NCI-H2196 (cell line): ENCODE measurements around the gene DYNC1I1.

Source experiments
- DNase-seq: peaks from one replicate; lab custom pipeline; 2025; ENCODE audit not compliant: unreplicated experiment; lab: John Stamatoyannopoulos, UW

DYNC1I1 gene

DNA sequence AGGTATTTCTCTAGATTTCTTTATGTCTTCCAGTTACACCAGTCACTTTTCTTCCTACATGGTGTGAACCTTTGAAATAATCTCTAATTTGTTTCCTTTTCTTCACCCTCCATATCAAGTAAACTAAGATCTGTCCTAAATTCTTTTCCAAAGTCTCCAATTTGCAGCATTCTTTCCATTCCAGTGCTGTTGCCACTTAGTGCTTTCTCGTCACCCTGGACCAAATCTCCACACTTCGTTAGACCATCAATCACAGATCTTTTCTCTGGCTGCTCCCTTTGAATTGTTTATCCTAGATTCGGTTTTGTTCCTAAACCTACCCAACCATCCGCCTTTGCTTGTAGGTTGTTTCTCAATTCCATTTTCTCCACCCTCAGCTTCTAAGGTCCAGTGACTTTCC lies 74.7 kb downstream of the DYNC1I1 start:
- DNase-seq = no peak

DNA sequence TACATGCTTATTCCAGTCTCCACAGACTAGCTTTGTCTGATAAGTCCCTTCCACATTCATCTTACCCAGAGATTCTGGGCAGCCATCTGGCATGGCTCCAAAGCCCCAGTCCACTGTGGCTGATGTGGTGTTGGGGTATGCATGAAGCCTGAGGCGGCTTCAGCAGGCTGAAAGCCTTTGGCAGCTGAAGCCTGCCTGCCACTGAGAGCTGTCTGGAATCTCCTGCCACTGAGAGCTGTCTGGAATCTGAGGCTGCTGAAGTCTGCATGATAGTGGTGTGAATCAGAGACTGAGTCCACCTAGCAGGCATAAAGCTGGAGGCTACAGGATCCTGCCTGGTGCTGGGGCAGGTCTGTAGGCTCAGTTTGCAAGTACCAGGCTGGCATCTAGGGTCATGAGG lies 87.1 kb downstream of the DYNC1I1 start:
- DNase-seq = no peak

DNA sequence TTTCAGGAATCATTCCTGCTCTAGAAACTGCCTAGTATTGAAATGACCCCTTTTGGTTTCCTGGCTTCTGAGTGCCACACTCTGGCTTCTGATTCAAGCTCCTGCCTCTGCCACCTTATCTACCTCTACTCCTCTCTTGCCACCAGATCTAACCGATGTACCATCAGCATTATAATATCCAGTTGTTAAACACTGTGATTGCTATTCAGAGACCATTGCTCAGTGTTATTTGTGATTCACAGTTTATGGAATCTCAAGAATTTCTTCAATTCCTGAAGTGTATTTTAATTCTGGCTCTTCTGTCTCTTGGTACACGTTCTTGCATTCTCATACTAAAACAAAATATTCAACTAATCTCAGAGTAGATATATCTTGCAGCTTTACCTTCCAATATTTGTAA lies 88.7 kb downstream of the DYNC1I1 start:
- no peak for DNase-seq

DNA sequence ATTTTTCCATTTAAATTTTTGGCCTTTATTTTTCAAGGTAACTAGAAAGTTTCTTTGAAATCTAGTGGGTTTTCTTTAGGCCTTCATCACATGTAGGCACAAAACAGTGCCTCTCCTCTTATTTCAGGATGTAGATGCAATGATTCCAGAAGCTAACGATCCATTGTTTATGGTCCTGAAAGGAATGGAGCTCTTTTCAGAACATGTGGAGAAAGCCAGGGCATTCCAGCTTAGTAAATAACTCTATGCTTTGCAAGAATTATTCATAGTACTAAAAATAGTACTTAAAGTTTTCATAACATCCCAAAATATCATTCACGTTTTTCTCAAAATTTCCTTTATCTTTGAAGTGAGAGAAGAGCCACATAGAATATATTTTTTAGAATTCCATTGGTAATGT lies 91.3 kb downstream of the DYNC1I1 start:
- DNase-seq = no peak

DNA sequence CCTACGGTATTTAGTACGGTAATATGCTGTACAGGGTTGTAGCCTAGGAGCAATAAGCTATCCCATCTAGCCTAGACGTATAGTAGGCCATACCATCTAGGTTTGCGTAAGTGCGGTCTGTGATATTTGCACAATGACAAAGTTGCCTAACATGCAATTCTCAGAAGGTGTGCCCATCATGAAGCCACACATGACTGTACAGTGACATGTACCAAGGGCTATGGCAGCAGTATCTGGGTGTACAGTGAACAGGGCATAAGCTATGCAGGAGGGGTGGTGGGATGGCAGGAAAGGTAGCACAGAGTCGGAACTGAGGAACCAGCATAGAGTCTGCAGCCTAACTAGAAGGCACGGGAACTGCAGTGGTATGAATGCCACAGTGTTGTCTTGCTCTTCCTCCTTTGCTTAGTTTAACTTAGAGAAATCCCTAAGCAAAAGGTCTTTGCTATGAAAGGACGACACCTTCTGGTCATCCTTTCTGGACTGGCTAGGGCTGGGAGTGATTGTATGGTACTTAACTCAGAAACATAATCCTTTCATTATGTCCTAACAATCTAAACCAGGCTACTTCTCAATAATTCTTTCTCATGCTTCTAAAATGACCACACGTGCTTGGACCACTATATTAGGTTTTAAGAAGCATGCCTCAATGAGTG lies 93.5 kb downstream of the DYNC1I1 start:
- no peak for DNase-seq

DNA sequence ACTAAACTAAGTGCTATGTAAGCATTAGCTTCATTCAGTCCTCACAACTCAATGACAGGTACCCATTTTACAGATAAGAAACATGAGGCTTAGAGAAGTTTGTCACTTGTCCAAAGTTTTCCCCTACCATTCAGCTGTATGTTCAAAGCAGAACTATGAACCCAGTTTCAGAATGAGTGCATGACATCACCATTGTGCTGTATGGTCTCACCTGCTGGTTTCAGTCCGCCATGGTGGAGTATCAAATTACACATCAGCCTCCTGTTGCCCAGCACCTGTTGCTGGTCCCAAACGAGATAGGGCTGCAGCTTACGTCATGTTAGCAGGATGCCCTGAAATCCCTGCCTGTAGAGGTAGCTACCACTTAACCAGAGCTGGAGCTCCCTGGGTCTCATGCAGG lies 95.0 kb downstream of the DYNC1I1 start:
- peak; percentile 60 for DNase-seq

DNA sequence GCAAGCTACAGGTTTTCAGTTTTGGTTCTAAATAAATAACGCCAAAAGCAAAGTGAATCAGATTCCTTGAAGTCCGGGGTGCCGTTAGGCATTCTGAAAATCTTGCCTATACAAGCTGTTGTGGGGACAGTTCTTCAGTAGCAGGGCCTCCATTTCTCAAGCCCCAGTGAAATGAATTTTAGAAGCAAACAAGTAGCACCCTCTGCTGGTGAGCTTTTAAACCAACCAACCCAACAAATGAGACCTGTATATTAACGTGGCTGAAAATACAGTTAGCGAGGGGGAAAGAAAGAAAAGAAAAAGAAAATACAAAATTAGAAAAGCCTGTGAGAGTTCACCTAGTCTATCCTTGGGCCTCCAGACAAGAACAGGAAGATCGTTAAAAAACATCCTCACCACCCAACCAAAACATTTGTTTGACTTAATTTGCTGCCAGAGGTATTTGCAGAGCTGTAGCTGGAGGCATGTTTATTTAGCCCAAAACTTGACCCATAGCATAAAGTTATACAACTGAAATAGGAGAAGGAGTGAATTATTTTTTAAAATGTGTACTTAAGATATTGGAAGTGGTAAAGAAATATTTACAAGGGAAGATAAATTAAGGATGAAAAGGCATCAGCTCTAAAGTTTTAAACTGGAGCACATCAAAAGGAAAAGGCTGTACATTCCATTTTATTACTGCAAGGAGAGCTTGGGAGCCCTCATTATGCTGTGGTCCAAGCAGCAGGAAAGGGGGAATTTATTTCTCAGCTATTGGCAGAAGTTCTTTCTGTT lies 98.9 kb downstream of the DYNC1I1 start:
- DNase-seq = peak; percentile 69

DNA sequence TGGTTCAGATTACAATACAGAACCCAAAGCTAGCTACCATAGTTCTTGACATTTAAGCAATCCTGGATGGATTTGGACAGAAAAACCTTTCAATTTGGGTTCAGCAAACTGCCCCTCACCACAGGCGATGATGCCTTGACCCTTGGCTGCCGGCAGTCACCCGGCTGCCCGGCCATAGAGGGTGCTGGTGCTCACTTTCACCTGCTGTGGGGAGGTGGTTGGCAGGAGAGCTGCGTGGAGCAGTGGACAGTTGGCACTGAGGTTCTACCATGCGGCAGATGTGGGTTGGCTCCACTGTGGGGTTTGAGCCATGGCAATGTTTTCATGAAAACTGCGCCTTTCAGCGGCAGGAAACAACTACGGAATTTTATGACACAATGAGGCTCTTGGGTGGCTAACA lies 99.5 kb downstream of the DYNC1I1 start:
- no peak for DNase-seq

DNA sequence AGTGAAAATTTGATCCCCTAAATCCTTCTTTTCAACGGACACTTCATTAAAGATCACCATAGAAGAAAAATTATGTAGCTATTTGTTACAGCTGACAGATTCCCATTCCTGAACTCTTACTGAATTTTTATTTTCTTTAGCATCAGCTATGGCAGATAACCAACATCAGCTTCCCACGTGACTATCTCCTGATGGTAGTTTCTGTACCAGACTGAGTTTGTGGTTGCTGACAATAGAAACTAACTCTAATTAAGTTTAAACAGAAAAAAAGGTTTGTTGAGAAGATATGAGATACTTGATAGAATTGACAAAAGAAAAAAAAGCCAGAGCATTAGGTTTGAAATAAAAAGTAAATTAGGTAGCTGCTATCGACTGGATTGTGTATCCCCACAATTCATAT lies 101.8 kb downstream of the DYNC1I1 start:
- DNase-seq = no peak

DNA sequence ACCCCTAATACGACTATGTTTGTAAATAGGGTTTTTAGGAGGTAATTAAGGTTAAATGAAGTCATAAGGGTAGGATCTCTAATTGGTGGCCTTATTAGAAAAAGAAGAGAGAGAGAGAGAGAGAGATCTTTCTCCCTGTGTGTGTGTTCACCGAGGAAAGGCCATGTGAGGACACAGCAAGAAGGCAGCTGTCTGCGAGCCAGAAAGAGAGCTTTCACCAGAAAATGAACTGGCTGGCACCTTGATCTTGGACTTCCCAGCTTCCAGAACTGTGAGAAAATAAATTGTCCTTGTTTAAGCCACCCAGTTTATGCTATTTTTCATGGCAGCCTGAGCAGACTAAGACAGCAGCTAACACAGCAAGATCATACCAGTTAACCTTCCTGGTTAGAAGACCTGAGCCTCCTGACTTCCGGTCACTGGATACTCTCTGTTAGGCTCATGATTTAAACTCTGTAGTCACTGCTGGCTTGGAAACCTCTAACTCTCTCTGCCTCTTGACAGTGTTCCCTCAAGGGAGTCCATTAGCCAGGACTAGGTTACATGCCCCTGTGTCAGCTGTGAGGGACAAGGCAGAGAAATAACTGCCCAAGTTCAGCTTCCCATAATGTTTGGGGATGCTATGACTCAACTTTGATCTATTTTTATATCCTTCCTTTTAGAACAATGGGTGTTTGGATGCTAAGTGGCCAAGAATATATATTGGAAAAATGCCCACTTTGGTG lies 102.3 kb downstream of the DYNC1I1 start:
- no peak for DNase-seq

DNA sequence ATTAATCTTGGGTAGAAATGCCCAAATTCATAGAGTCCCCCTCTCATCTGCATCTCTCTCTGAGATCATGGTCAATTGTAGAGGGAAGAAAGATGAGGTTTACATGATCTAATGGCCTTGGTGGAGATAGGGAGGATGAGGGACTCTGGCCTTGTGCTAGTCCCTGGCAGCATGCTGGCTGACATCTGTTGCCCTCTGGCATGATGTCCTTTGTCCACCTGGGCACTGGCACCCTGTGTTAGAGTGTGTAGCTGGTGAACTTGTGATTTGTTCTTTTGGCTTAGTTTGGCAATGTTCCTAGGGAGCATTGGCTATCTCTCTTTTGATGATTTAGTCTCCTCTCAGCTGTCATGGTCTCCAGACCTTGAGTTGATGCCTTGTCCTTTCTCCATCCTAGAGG lies 103.2 kb downstream of the DYNC1I1 start:
- no peak for DNase-seq

DNA sequence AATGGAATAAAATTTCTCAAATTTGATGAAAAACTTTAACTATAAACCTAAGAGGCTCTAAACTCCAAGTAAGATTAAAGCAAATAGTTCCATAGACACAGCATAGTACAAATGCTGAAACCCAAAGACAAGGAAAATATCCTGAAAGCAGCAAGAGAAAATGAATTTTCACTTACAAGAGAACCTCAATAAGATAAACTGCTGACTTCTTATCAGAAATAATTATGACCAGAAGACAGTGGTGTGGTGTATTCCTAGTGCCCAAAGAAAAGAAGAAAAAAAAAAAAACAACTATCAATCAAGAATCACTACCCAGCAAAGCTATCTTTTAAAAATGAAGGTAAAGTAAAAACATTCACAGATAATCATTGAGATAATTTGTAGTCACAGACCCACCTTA lies 106.3 kb downstream of the DYNC1I1 start:
- DNase-seq = no peak

DNA sequence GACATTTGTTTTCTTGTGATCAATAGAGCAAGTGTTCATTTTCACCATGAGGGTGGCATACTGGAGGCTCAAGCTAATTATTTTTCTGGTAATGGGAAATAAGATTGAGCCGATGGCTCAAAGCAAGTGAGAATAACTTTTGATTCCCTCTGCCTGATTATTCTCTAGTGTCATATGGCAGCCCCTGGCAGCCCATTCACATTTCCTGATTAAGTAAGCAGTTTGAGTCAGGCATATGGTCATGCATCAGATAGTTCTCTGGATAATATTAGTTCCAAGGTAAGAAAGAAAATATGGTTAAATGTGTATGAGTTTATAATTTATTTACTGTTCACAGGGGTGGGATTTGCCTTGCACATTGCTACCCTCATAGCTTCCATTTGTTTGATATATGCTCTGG lies 109.2 kb downstream of the DYNC1I1 start:
- DNase-seq = no peak

DNA sequence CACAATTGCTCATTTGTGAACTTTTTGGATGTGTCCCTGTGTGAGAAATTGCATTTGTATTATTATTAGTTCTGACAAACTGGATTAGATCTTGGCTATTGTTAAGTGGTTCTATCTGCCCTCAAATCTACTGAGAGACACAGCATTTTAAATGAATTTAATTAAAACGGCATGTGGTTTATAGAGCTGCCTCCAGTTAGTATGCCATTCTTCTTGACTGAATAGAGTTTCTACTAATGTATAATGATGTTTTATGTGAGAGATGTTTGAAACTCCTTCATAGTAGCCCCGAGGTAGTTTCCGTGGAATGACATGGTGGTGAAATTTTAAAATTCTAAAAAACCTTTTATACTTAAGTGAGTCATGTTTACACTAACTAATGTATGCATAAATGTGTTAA lies 110.9 kb downstream of the DYNC1I1 start:
- no peak for DNase-seq

DNA sequence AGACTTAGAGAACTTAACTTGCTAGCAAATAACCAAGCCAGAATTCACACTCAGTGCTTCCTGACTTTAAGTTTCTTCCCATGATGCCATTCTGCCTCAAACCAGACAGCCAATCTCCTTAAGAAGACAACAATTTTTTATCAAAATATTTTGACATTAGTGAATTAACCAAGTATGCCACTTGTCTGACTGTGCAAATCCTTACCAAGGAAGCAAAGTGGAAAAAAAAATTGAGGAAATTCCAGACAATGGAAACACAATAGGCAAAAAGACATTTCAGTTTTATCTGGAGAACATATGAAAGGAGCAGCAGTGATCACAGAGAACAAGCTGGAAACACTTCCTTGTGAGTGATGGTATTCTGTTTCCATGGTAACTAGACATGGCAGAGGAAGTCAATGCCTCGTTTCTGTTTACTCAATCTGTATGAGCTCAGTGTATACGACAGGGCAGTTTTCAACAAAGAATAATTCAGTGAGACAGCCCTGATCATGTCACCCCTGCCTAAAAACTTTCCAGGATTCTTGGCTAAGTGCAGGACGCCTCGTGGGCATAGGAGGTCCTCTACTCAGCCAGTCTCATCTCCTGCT lies 114.2 kb downstream of the DYNC1I1 start:
- DNase-seq = peak; percentile 76

DNA sequence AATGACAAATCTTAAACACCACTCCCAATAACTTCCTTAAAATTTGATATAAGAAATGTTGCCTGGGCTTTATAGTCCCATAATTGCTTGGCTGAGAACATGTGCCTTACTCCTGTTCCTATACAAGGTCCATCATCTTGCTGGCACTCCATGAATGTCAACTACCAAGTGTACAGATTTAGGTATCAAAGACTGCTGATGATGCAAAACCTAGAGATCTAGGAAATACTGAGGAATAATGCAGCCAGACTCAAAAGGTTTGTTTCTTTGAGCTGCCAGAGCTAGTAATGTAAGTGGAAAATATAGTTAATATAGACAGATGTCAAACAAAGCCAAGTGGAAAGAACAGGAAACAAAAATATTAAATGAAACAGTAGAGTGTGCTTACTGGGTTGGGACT lies 121.1 kb downstream of the DYNC1I1 start:
- no peak for DNase-seq

DNA sequence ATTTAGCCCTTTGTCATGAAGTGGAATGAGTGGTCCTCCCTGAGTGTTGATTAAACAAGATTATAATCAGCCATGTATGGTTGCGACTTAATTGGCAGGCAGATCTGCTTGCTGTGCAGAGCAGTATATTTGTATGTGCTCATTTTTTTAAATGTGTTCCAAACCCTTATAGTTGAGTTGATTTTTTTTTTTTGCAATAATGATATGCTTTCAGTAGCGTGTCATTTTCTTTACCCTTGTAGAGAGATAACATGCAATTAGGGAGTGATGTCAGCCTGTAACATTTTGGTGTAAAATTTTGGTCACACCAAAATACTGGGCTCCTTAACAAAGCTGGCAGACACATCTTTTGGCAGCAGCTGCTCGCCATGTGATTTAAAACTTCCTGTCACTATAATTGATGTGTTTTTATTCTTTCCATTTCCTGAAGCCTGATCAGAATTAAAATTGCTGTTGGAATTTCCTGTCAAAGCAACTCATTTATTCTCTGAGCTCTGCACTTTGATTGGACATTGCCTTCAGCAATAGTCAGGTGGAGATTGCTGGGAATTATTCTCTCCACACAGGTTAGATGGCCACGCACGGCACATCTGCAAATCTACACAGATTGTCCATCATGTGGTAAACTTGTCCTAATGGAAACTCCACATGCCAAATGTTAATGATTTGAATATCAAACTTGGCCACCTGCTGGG lies 125.3 kb downstream of the DYNC1I1 start:
- peak; percentile 72 for DNase-seq

DNA sequence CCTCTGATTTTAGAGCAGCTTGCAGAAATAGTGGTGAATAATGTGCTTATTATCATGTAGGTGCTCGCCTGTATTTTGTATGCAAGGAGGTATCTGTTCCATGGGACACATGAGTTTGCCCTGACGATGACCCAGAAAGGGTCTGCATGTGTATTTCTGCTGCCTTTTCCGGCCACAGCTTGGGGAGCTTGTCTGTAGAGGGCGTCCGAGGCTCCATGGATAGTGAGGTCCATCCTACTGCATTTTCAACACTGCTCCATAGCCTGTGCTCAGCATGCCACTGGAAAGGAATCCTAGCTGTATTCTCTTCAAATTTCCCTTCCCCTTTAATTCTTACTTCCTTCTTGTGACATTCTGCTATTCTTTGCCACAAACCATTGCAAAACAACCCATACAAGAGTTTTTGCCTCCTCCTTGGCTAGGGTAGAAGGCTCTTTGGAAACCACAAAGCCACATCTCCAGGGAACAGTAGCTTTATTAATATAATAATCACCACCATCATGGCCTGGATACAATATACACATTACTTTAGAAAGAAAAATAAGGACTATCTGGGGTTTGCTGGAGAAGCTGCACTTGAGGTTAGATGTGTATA lies 127.7 kb downstream of the DYNC1I1 start:
- DNase-seq = no peak

DNA sequence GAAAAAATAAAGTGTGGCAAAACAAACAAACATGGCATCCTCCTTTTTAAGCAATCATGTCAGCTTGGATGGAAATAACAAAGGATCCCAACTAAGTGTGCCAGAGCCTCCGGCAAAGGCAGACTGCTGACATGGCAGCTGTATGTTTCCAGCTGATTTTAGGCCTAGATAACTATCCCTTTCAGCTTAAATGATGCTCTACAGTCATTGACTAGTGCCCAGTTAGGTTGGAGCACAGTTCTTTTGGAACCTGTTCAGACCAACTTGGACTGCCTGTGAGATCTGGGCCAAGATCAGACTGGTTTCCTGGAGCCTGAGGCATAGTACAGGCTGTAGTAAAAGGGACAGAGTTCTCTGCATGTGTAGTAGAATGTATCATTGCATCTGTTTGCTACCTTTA lies 128.7 kb downstream of the DYNC1I1 start:
- no peak for DNase-seq

DNA sequence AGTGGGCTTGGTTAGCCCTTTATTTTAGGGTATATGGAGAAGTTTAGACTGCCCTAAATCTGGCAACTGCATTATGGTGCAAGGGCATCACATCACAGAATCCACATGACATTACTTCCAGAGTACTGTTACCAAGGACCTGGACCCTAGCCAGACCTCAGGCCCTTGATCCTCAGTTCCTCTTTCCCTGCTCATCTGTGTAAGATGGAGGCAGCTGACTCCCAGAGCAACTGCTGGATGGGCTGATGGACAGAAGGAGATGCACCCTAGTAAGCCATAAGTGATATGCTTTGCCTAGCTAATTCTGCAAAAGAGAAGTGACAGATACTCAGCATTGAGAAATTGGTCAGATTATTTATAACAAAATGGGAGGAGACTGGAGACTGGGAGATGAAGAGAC lies 131.7 kb downstream of the DYNC1I1 start:
- DNase-seq = no peak

DNA sequence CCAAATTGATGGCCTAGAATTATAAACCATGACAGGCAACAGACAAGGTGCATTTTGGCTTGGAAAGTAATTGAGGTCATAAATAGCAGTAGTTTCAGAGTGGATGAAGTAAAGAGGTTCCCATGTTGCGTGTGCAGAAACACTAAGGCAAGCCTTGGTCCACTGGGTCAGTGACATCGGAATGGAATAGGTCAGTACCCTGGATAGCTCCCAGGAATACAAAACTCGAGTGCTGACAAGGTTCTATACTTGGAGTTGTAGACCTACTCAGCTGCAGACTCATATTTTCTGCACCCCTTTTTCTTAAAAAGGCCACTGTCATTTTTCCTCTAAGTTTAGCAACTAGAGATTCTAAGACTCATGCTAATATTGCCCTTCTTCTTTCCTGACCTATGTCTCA lies 132.8 kb downstream of the DYNC1I1 start:
- no peak for DNase-seq
